CD4-positive, alpha-beta T cell treated with Interleukin-17A for 4 hours (primary cell): ENCODE measurements around the gene OR2A14.
"Not testable (repeated sequence)": the region's sequence is repeated elsewhere in the genome, so short reads cannot be mapped to it uniquely, and the experiment has no call there.

Experiments used
- DNase-seq: peaks from one replicate; pipeline ENCODE4 v3.0.0-alpha.2; 2020; ENCODE audit warnings: mixed read lengths

The OR2A14 gene, protein sequence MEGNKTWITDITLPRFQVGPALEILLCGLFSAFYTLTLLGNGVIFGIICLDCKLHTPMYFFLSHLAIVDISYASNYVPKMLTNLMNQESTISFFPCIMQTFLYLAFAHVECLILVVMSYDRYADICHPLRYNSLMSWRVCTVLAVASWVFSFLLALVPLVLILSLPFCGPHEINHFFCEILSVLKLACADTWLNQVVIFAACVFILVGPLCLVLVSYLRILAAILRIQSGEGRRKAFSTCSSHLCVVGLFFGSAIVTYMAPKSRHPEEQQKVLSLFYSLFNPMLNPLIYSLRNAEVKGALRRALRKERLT

DNA sequence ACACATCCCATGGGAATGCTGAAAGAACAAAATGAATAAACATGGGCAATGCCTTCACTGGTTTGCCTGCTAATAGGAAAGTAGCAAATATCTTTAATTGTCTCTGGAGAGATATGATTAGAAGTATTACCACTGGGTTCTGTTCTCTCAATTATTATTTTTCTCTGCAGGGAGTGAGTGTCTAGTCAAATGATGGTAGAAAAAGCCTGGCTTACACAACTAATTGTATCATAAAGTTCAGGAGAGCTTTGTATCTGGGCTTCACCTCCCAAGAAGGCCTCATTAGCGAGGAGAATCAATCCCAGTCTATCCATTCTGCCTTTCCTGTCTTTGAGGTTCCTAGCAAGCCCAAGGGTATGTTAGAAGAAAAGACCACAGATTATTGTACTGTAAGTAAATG lies at the start of gene OR2A14:
TSS of gene OR2A14 (plus strand) at position 301 of the 400 bp plus-strand sequence. CDS start 5,937 bp downstream, outside the sequence.
- no peak for DNase-seq

DNA sequence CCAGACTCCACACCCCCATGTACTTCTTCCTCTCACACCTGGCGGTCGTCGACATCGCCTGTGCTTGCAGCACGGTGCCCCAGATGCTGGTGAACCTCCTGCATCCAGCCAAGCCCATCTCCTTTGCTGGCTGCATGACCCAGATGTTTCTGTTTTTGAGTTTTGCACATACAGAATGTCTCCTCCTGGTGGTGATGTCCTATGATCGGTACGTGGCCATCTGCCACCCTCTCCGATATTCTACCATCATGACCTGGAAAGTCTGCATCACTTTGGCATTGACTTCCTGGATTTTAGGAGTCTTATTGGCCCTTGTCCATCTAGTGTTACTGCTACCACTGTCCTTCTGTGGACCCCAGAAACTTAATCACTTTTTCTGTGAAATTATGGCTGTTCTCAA lies 48.6 kb upstream of the OR2A14 start:
- no peak for DNase-seq

DNA sequence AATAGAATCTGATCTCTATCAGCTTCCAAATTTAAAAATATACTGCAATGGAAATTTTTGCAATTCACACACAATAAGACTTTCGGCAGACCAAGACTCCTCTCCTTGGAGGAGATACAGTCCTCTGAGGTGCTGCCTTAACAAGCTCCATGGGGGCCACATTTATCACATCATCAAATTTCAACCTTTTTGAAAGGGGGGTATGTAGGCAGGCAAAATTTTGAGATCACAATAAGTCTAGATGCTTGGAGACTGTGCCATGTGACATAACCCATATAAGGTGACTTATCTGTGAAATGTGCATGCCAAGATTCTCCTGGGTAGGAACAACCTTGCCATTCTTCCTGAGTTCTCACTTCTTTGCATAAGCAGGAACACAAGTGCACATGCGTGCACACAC lies 37.0 kb upstream of the OR2A14 start, which contains the start of gene OR2A12:
TSS of gene OR2A12 (plus strand) at position 301 of the 400 bp plus-strand sequence. CDS start 8,830 bp downstream, outside the sequence.
- DNase-seq = no peak

DNA sequence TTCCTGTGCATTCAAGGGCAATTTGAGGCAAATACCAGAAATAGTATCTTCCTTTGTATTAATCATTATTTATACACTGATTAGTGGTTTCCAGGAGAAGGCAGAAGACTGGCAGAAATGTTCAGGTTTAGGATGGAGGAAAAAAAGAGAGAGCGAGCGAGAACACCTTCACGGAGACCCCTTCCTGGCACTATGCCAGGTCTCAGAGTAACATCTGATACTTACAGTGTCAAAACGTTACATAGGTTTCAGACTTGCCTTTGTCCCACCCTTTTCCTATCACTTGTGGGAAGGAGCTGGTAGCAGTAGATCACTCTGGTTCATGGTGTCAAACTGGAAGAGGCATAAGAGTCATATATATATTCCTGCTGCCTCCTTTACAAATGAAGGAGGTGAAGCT lies 36.2 kb upstream of the OR2A14 start:
- DNase-seq = no peak

DNA sequence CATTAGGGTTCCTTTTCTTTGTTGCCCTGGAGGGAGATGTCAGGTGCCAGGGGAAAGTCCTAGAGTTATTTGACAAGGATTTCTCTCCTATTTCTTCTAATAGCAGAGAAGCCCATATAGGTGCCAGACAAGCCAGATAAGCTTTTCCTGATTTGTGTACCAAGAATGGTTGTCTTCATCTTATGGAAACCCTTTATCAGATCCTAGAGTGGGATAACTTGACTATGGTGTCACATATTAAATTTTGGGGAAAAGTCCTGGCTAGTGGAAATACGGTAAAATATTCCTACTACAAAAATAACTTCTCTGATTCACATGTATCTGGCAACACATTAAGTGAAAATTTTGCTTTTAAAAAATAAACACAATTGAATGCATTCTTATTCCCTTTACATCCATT lies 35.7 kb upstream of the OR2A14 start:
- no peak for DNase-seq

DNA sequence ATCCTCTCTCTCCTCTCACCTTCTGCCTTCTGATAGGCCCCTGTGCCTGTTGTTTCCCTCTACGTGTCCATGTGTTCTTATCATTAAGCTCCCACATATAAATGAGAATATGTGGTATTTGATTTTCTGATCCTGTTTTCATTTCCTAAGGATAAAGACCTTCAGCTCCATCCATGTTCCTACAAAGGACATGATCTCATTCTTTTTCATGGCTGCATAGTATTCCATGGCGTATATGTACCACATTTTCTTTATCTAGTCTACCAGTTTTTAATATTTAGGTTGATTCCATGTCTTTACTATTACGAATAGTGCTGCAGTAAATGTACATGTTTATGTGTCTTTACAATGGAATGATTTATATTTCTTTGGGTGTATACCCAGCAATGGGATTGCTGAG lies 32.3 kb upstream of the OR2A14 start:
- no peak for DNase-seq

DNA sequence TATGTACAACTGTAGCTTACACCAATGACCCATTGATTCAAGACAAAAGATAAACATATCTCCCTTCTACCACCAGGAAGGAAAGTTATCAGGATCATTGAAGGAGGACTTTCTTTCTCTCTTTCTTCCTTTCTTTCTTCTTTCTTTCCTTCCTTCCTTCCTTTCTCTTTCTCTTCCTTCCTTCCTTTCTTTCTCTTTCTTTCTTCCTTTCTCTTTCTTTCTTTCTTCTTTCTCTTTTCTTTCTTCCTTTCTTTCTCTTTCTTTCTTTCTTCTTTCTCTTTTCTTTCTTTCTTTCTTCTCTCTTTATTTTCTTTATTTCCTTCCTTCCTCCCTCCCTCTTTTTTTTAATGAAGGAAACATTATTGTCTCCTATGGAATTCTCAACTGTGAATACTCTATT lies 24.2 kb upstream of the OR2A14 start:
- no peak for DNase-seq

DNA sequence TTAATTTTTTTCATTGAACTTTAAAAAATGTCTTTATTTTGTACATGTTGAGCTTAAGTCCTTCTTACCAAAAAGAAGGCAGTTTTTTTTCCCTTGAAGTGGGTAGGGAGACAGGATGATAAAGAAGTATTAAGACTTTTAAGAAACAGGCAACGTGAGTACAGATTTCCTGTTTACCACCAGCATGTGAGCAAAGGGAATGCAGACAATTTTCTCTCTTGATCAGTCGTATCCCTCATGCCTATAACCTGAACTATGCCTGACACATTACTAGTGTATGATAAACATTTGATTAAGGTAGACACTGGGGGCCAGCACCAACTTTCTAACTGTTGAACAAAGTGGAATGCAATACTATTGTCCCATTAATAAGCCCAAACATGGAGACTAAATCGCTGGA lies 22.4 kb upstream of the OR2A14 start:
- no peak for DNase-seq

DNA sequence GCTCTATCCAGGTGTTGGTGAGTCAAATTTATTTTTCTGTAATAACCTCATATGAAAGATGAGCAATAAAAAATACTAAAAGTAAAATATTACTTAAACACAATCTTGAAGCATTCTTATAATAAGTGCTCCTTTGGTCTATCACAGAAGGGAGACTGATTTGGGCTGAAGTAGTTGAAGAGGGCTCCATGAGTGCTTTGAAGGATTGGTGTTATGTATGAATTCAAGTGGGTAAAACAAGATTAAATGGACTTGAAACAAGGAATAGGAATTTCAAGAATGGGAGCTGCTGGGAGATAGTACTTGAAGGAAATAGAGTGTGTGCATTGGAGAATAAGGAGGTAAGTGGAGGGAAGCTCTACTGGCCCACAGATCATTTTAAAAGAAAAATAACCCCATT lies 20.9 kb upstream of the OR2A14 start:
- no peak for DNase-seq

DNA sequence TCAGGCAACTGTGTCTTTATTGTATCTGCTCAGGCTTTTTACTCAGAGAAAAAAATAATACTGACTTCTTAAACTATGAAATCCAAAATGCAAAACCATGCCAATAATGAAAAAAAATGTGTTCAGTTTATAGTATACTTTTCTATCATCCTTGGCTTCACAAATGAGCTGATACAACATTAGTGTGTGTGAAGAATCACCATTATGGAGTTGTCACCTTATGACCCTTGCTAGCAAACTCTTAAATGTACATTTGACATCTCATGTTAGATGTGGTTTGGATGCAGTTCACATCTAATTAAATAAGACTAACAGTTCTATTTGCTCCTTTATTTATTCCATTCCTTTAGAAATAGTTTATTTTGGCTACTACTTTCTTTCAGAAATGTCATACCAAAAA lies 17.8 kb upstream of the OR2A14 start:
- DNase-seq = no peak

DNA sequence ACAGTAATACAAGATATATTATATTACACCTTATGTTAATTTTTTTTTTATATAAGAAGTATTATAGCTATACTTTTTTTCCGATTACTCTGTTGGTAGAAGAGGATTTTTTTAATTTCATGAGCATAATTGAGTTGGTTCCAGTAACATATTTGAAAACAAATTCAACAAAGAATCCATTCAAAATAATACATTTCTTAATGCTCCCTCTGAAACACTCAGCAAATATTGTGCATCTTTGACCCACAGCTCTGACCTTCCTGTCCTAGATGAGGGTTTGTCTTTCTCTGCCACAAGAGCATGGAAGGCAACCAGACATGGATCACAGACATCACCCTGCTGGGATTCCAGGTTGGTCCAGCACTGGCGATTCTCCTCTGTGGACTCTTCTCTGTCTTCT lies 13.7 kb upstream of the OR2A14 start, which contains the start of gene OR2A2:
TSS of gene OR2A2 (plus strand) at position 301 of the 400 bp plus-strand sequence. CDS start at position 301, 0 bp downstream.
- DNase-seq = no peak

DNA sequence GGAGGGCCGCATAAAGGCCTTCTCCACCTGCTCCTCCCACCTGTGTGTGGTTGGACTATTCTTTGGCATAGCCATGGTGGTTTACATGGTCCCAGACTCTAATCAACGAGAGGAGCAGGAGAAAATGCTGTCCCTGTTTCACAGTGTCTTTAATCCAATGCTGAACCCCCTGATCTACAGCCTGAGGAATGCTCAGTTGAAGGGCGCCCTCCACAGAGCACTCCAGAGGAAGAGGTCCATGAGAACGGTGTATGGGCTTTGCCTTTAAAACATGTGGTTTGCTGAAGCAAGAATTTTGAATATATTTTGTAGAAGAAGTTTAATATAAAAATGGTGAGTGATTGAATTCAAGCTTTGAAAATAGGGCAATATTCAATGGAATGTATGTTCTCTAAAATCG lies 12.7 kb upstream of the OR2A14 start:
- no peak for DNase-seq

DNA sequence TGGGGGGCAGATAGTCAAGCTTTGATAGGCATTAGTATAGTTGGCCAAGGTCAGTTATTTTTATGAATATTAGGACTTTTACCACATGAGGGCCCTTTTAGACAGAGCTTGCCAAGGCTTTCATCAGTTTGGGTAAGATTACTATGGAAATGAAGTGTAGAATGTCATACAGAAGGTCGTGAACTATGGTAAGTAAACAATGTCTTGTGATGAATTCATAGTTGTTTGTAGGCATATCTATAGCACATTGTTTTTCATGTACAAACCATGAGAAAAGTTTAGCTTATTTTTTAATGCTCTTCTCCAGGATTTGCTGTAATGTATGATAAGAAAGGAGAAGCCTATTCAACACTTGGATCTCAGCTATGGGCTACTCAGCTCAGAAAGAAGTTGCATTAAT lies 9.3 kb upstream of the OR2A14 start:
- no peak for DNase-seq

DNA sequence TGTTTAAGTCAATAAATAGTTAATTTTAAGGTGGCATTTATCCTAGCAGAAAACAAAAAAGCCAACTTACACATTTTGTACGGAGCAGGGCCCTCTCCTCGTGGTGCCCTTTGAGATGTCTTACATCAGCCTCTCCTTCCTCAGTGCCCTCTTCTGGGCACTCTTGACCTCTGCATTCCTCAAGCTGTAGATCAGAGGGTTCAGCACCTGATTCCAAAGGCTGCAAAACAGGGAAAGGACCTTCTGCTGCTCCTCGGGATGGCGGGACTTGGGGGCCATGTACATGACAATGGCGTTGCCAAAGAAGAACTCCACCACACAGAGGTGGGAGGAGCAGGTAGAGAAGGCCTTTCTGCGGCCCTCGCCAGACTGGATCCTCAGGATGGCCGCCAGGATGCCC lies 4.6 kb upstream of the OR2A14 start:
- no peak for DNase-seq

DNA sequence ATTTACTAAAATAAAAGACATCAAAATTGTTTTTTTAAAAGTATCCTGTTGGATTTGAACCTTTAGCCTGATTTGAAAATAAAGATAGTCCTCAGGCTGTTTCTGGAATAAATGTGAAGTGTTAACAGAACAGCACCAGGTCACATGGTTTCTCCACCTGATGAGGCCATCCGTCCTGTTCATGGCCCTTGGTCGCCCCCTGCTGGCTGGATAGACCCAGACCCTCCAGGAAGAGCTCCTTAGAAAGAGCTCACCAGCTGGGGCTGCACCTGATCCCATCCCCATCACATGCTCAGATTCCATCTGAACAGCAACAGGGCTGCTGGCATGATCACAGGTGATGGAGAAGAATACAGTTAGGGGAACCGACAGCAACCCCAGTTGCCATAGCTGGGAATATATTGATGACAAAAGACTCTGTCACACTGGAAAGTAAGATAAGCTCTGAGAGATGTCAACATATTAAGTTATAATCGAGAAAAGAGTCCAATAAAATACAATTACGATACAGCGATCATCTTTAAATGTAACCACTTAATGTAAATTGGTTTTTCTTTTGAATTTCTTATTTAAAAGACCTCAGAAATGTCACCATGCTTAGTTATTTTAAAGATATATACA lies 4.8 kb downstream of the OR2A14 start:
- peak; percentile 93 for DNase-seq

DNA sequence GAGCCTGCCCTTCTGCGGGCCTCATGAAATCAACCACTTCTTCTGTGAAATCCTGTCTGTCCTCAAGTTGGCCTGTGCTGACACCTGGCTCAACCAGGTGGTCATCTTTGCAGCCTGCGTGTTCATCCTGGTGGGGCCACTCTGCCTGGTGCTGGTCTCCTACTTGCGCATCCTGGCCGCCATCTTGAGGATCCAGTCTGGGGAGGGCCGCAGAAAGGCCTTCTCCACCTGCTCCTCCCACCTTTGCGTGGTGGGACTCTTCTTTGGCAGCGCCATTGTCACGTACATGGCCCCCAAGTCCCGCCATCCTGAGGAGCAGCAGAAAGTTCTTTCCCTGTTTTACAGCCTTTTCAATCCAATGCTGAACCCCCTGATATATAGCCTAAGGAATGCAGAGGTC lies 6.6 kb downstream of the OR2A14 start:
- DNase-seq = not testable (repeated sequence)

DNA sequence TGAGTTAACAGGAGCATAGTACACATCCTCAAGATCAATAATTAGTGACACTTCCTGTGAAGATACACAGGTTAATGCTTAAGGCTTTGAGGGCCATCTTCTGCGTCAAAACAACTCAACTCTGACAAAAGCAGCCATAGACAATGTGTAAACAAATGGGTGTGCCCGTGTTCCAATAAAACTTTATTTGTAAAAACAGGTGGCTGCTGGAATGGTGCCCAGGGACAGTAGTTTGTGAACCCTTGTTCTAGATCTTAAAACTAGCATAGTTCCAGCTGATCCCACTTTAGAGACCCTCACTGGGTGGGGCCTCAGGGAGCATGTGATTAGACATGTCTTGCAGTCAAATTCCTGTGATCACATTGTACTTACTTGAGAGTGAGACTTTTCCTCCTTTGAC lies 7.8 kb downstream of the OR2A14 start:
- DNase-seq = no peak

DNA sequence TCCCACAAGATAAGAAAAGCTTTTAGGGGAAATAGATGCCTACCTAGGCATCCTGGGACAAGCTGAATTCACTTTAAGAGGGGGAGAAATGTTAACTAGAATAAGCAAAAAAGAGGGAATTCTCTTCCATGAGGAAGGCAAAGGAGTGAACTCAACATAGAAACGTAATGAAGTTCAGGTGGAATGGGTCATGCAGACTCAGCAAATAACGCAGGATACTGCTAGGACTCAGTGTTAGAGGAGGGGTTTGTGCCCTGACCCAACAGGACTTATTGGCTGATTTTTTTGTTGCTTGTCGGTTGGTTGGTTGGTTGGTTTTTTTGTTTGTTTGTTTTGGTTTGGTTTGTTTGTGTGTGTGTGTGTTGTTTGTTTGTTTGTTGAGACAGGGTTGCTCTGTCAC lies 9.3 kb downstream of the OR2A14 start:
- no peak for DNase-seq

DNA sequence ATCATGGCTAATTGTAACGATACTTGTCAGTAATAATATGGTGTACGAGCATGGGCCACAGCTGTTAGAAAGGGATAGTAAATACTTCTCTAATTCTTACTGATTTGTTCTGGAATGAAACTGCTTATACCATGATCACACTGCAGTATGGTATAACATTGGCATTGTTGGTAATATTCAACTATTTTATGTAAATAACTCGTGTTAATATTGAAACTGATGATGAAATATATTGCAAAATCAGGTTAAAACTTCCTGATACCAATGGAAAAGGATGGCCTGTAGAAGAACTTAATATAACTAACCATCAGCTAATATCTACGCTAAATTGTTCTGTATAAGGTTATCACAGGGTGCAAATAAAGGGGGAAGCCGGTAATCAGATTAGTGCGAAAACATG lies 10.3 kb downstream of the OR2A14 start:
- no peak for DNase-seq

DNA sequence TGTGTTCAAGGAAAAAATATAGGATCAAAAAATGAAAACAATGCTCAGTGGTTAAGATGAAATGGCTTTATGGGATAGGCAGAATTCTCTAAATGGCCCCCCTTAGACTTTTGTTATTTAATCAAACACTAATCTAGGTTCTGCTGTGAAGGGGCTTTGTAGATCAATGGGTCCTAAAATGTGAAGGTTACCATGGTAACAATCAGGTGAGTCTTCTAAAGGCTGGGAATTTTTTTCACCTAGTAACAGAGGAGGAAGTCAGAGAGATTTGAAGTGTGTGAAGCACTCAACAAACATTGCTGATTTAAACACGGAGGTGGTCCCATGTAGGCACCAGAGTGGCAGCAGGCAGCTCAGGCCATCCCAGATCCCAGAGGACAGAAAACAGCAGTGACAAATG lies 11.1 kb downstream of the OR2A14 start:
- no peak for DNase-seq

DNA sequence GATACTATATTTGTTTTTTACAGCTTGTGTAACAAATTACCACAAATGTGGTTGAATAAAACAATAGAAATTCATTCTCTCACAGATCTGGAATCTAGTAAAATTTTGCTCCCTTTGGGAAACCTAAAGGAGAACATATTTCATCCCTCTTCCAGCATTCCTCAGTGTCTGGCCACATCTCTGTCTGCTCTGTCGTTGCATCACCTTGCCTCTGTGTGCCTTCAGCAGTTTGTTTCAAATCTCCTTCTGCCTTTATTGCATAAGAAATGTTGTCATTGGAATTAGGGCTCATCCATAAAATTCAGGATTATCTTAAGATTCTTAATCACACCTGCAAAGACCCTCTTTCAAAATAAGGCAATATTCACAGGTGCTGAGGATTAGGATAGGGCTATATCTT lies 14.5 kb downstream of the OR2A14 start:
- no peak for DNase-seq

DNA sequence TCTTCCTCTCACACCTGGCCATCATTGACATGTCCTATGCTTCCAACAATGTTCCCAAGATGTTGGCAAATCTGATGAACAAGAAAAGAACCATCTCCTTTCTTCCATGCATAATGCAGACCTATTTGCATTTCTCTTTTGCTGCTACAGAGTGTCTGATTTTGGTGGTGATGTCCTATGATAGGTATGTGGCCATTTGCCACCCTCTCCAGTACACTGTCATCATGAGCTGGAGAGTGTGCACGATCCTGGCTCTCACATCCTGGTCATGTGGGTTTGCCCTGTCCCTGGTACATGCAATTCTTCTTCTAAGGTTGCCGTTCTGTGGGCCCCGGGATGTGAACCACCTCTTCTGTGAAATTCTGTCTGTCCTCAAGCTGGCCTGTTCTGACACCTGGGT lies 19.2 kb downstream of the OR2A14 start:
- no peak for DNase-seq

DNA sequence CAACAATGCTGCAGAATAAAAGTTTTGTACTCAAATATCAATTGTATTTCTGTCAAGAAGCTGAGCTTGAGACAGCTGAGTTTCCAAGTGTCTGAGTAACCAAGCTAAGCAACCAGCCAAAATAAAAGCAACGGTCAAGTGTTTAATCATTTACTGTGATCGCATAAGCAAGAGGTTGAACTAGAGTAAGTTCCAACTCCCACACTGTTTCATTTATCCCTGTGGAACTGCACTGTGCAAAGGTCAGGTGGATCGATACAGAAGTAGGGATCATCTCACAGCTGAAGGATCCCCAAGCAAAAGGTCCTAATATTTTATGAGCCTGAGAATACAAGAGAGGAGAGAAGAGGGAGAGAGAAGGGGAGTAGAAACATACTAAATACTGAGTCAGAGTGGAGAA lies 21.4 kb downstream of the OR2A14 start:
- DNase-seq = no peak

DNA sequence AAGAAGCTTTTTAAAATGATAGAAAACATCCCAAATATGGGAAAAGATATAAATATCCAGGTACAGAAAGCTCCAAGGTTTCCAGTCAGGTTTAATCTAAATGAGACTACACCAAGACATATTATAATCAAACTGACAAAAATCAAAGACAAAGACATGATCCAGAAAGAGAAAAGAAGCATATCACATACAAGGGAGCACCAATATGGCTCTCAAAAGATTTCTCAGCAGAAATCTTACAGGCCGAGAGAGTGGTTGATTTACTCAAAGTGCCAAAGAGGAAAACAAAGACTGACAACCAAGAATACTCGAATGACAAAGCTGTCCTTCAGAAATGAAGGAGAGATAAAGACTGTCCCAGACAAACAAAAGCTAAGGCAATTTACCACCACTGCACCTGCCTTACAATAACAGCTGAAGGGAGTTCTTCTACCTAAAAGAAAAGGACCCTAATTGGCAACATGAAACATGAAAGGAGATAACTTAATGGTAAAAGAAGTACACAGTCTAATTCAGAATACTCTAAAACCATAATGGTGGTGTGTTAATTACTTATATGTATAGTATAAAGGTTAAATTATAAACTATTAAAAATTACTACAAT lies 25.4 kb downstream of the OR2A14 start:
- DNase-seq = no peak
